ENCODE results near the gene RNLS. TPM values are rescaled to one million over a fixed set of nuclear protein-coding genes. Genes with fewer than 3 reads are reported as not detected.

RNLS gene
- total RNA-seq, 1 experiment from 2014 or later = 8.1 TPM

DNA sequence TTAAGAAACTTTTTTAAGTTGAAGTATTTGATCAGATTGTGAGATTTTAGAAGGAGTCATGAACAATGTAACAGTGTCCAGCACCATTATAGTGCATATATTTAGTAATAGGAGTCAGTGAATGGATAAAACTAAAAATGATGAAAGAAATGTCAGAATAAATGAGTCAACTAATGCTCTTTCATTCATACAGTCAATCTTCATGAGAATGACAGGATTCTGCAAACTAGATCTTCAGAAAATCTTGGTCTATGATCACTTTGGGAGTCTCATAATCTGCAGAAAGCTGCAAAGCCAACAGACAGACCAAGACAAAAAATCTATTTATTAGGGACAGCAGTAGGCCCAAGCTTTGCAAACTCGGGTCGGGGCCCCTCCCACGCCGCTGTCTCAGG lies 710 bp downstream of the RNLS start:
- Histone ChIP-seq H3K27me3 (replicated peaks; ENCODE audit: insufficient read depth, low read depth, low read length, poor library complexity) (no peaks in the 10 kb centered on the region), H3K36me3 (ENCODE audit: insufficient read depth, low read length, poor library complexity, severe bottlenecking) (no peaks in the 10 kb centered on the region), H3K27ac (ENCODE audit: low read depth, low read length, poor library complexity, severe bottlenecking) (no peak overlapping the region), H3K4me3 (ENCODE audit: low read depth, low read length, poor library complexity, severe bottlenecking) (peak overlapping the region; percentile 62), H3K9me3 (ENCODE audit: low read depth, low read length, poor library complexity, severe bottlenecking) (no peaks in the 10 kb centered on the region), H3K4me1 (ENCODE audit: insufficient read depth, low read length, poor library complexity, severe bottlenecking) (no peaks in the 10 kb centered on the region)
- no TSS peak for BruUV-seq (replicated peaks)
- DNase-seq (ENCODE audit: low spot score) = no peak
- ChIA-PET POLR2A (ENCODE audit: low non-redundant PET) (no interaction called here), CTCF (interaction anchor here (0.7 to 1.6 kb wide), 6 partner anchors 8 to 896 kb away, joined by 3 to 9 read pairs (median 4); no protein-coding TSS in a partner anchor)
- TF ChIP-seq, protein P1, sequence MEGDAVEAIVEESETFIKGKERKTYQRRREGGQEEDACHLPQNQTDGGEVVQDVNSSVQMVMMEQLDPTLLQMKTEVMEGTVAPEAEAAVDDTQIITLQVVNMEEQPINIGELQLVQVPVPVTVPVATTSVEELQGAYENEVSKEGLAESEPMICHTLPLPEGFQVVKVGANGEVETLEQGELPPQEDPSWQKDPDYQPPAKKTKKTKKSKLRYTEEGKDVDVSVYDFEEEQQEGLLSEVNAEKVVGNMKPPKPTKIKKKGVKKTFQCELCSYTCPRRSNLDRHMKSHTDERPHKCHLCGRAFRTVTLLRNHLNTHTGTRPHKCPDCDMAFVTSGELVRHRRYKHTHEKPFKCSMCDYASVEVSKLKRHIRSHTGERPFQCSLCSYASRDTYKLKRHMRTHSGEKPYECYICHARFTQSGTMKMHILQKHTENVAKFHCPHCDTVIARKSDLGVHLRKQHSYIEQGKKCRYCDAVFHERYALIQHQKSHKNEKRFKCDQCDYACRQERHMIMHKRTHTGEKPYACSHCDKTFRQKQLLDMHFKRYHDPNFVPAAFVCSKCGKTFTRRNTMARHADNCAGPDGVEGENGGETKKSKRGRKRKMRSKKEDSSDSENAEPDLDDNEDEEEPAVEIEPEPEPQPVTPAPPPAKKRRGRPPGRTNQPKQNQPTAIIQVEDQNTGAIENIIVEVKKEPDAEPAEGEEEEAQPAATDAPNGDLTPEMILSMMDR (conservative IDR thresholded peaks at IDR 0.05; ENCODE audit: low read depth, low read length) = no peak
- no peak for TF ChIP-seq EZH2 (IDR thresholded peaks at IDR 0.05; ENCODE audit: borderline replicate concordance, low read depth, low read length, poor library complexity, severe bottlenecking)
- intact Hi-C loops (cut with micrococcal nuclease; ENCODE audit: unreplicated experiment) = no loop called here

DNA sequence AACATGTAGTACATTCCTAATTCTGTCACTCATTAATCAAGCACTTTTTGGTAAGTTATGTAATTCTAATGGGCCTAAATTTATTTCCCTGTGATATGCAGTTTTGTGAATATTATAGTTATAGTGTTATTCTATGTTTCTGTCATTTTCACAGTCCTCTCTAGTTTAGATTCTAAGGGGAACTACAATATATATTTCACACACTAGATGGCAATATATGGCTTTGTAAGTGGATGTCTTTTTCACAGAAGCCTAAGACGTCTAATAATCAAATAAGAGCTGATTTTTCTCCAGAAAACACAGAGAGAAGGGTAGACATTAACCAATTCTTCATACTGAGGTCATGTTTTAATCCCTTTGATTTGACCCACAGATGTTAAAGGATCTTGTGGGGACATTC lies 18.0 kb downstream of the RNLS start:
- Histone ChIP-seq H3K4me3 (ENCODE audit: low read depth, low read length, poor library complexity, severe bottlenecking) (no peak overlapping the region), H3K27me3 (replicated peaks; ENCODE audit: insufficient read depth, low read depth, low read length, poor library complexity) (no peaks in the 10 kb centered on the region), H3K9me3 (ENCODE audit: low read depth, low read length, poor library complexity, severe bottlenecking) (no peaks in the 10 kb centered on the region), H3K36me3 (ENCODE audit: insufficient read depth, low read length, poor library complexity, severe bottlenecking) (no peaks in the 10 kb centered on the region), H3K4me1 (ENCODE audit: insufficient read depth, low read length, poor library complexity, severe bottlenecking) (no peaks in the 10 kb centered on the region), H3K27ac (ENCODE audit: low read depth, low read length, poor library complexity, severe bottlenecking) (no peak overlapping the region)
- TF ChIP-seq, protein P1 (conservative IDR thresholded peaks at IDR 0.05; ENCODE audit: low read depth, low read length) = peak; percentile 58
- no peak for TF ChIP-seq EZH2 (IDR thresholded peaks at IDR 0.05; ENCODE audit: borderline replicate concordance, low read depth, low read length, poor library complexity, severe bottlenecking)
- intact Hi-C loops (cut with micrococcal nuclease; ENCODE audit: unreplicated experiment) = loop anchor here (2.0 to 5.0 kb wide), 3 partner anchors 246 to 847 kb away; partner anchors contain the start of gene IFIT5
- no TSS peak for BruUV-seq (replicated peaks)
- DNase-seq (ENCODE audit: low spot score) = peak; percentile 64
- POLR2A ChIA-PET (ENCODE audit: low non-redundant PET) = no interaction called here
- CTCF ChIA-PET = interaction anchor here (0.6 to 1.5 kb wide), 8 partner anchors 18 to 369 kb away, joined by 3 to 11 read pairs (median 4); partner anchors contain the start of gene RNLS

- no peak overlapping the region for H3K4me3 ChIP-seq (ENCODE audit: low read depth, low read length, poor library complexity, severe bottlenecking)
- H3K27ac ChIP-seq (ENCODE audit: low read depth, low read length, poor library complexity, severe bottlenecking) = no peak overlapping the region
- no peaks in the 10 kb centered on the region for H3K27me3 ChIP-seq (replicated peaks; ENCODE audit: insufficient read depth, low read depth, low read length, poor library complexity)
- BruUV-seq (replicated peaks) = no TSS peak
- TF ChIP-seq, protein P1 (conservative IDR thresholded peaks at IDR 0.05; ENCODE audit: low read depth, low read length) = no peak
- no peak for TF ChIP-seq EZH2 (IDR thresholded peaks at IDR 0.05; ENCODE audit: borderline replicate concordance, low read depth, low read length, poor library complexity, severe bottlenecking)
- no peaks in the 10 kb centered on the region for H3K9me3 ChIP-seq (ENCODE audit: low read depth, low read length, poor library complexity, severe bottlenecking)
- CTCF ChIA-PET = no interaction called here
- H3K36me3 ChIP-seq (ENCODE audit: insufficient read depth, low read length, poor library complexity, severe bottlenecking) = no peaks in the 10 kb centered on the region
- peaks cover 11% of the 10 kb centered on the region for H3K4me1 ChIP-seq (ENCODE audit: insufficient read depth, low read length, poor library complexity, severe bottlenecking)
- intact Hi-C loops (cut with micrococcal nuclease; ENCODE audit: unreplicated experiment) = no loop called here
- DNase-seq (ENCODE audit: low spot score) = no peak
- POLR2A ChIA-PET (ENCODE audit: low non-redundant PET) = no interaction called here
These were observed 21.0 kb downstream of the RNLS start for GRCh38 chr10:88562152-88562551.

All from A673 (cell line).